ENCODE results near the gene USP34. TPM values are rescaled to one million over a fixed set of nuclear protein-coding genes. Genes with fewer than 3 reads are reported as not detected.

USP34 gene
- total and polyA plus RNA-seq, 2 of the 8 experiments (the other 6 are each of a cell fraction or from before 2014, with no cell fraction given): 56.7 to 91.7 TPM

GRCh38 chr2:61354543-61355197 is 116.2 kb downstream of the USP34 start:
- H3K79me1 ChIP-seq (ENCODE audit: low read depth, low read length): peaks cover 2% of the 10 kb centered on the region; the same call in 1 of the 2 replicates
- TF ChIP-seq TEAD4 (IDR thresholded peaks at IDR 0.05; ENCODE audit: low read depth, low read length) (no peak), SIN3A (conservative IDR thresholded peaks at IDR 0.05 in 1 of 2, IDR thresholded peaks at IDR 0.05 in 1 of 2; ENCODE audit: low read depth in 1 of 2, low read length in 2 of 2) (no peak), NRF1 (IDR thresholded peaks at IDR 0.05; ENCODE audit: low read depth, low read length) (no peak), RNF2 (IDR thresholded peaks at IDR 0.05; ENCODE audit: borderline replicate concordance, low read depth, low read length, missing control alignments, poor library complexity, severe bottlenecking) (no peak), SUZ12 (IDR thresholded peaks at IDR 0.05; ENCODE audit: low read length) (no peak), HDAC6 (IDR thresholded peaks at IDR 0.05; ENCODE audit: low read depth, low read length) (no peak)
- FAIRE-seq (no peak), DNase-seq (ENCODE audit: low read depth in 1 of 2, low spot score in 2 of 2) (no peak)
- peaks cover 0 to 12% (median 7%) of the 10 kb centered on the region in 4 experiments; a peak in 4 of 8 replicates for H3K36me3 ChIP-seq (ENCODE audit: control insufficient read depth in 2 of 4, insufficient read depth in 4 of 4, low read length in 3 of 4)
- POLR2A ChIA-PET (ENCODE audit: partially characterized antibody): no interaction called here
- H4K20me1 ChIP-seq (replicated peaks in 1 of 2; ENCODE audit: control insufficient read depth in 1 of 2, insufficient read depth in 2 of 2, low read length in 2 of 2): peaks cover 0 to 2% of the 10 kb centered on the region in 2 experiments
- H2BK5ac ChIP-seq (ENCODE audit: low read depth, low read length): no peak overlapping the region
- no peak overlapping the region for H3K9ac ChIP-seq (replicated peaks in 1 of 4; ENCODE audit: extremely low read depth in 1 of 4, low read depth in 3 of 4, low read length in 3 of 4)
- no peak overlapping the region for H2BK15ac ChIP-seq (ENCODE audit: low read length)
- H3K56ac ChIP-seq (replicated peaks; ENCODE audit: insufficient read length, low read depth, low read length): no peak overlapping the region
- CTCF ChIA-PET (ENCODE audit: partially characterized antibody): interaction anchor here (1.1 kb wide), 1 partner anchor 72 kb away, joined by 3 read pairs; no protein-coding TSS in a partner anchor
- no peak overlapping the region for H3K4ac ChIP-seq (replicated peaks; ENCODE audit: insufficient read length, low read depth, low read length)
- H3K4me2 ChIP-seq (ENCODE audit: insufficient read depth in 1 of 2, low read depth in 2 of 2, low read length in 2 of 2): no peak overlapping the region
- 0 out of 7 replicates have a peak, but pooled peaks cover 0 to 2% (median 0%) of the 10 kb centered on the region in 4 experiments for H3K4me1 ChIP-seq (replicated peaks in 1 of 4; ENCODE audit: control insufficient read depth in 3 of 4, insufficient read depth in 4 of 4, low read length in 3 of 4)
- no peaks in the 10 kb centered on the region for H3K27me3 ChIP-seq (replicated peaks in 1 of 4; ENCODE audit: control insufficient read depth in 3 of 4, extremely low read depth in 1 of 4, insufficient read depth in 3 of 4, low read length in 3 of 4)
- no peak overlapping the region for H3K23ac ChIP-seq (ENCODE audit: insufficient read length)
- no peak overlapping the region for H2AK5ac ChIP-seq (ENCODE audit: low read depth, low read length)
- no peak overlapping the region for H3K4me3 ChIP-seq (ENCODE audit: extremely low read depth in 1 of 4, insufficient read depth in 2 of 4, low read depth in 3 of 4, low read length in 4 of 4)
- H2BK12ac ChIP-seq (ENCODE audit: low read depth, low read length): no peak overlapping the region
- no peak overlapping the region for H2AFZ ChIP-seq (ENCODE audit: low read length)
- no peaks in the 10 kb centered on the region for H3K23me2 ChIP-seq (ENCODE audit: low read depth, low read length)
- no peak overlapping the region for H3K14ac ChIP-seq (ENCODE audit: insufficient read length)
- H3K18ac ChIP-seq (ENCODE audit: extremely low read depth, low read length): no peak overlapping the region
- H3K27ac ChIP-seq (ENCODE audit: low read depth, low read length): no peak overlapping the region
- peaks cover 0 to 57% of the 10 kb centered on the region in 2 experiments; a peak in 2 of 4 replicates for H3K79me2 ChIP-seq (ENCODE audit: control insufficient read depth in 1 of 2, insufficient read depth in 2 of 2, low read length in 2 of 2)
- no peak overlapping the region for H4K8ac ChIP-seq (ENCODE audit: extremely low read depth, insufficient read depth, low read length)
- H2BK120ac ChIP-seq (replicated peaks; ENCODE audit: low read depth, low read length): no peak overlapping the region
- WGBS, 2 experiments (ENCODE audit: extremely low coverage in 1 of 2, insufficient coverage in 1 of 2, insufficient read length in 1 of 2, insufficient replicate concordance in 2 of 2, low coverage in 1 of 2, low lambda C conversion rate in 2 of 2, missing lambda C conversion rate in 1 of 2): 90% methylated on average over 4 of the region's 4 CpGs; no CpG with 5 or more reads in 1 of the 2 experiments
- H2BK20ac ChIP-seq (ENCODE audit: low read length): no peak overlapping the region
- H4K91ac ChIP-seq (replicated peaks; ENCODE audit: insufficient read length, low read length): no peak overlapping the region
- peaks cover 11 to 12% of the 10 kb centered on the region in 2 experiments; a peak in 2 of 4 replicates for H3K9me3 ChIP-seq (ENCODE audit: insufficient read depth in 2 of 2, low read depth in 1 of 2, low read length in 1 of 2)
- no peak overlapping the region for H4K5ac ChIP-seq (ENCODE audit: insufficient read length, low read depth, low read length)

Measured in H1 (cell line).